Epithelial cell of proximal tubule (primary cell): ENCODE measurements around the gene NDUFB4. TPM values are rescaled to one million over a fixed set of nuclear protein-coding genes. Genes with fewer than 3 reads are reported as not detected.

ENCODE experiments used
- DNase-seq: peaks from one replicate; pipeline ENCODE4 v3.0.0-alpha.2; 2011; ENCODE audit warnings: low read depth
- H3K4me3 ChIP-seq: 2 replicates; pipeline ENCODE4 v1.5.1; 2011; ENCODE audit warnings: low read depth, mild to moderate bottlenecking, low read length
- total RNA-seq: library from RNA; depleted of rRNA; stranded (reverse); fragments of >200 nt; gene quantifications from 2 replicates; pipeline ENCODE4 v1.2.3, GENCODE V29; 2015
- TF ChIP-seq, protein P1 (sequence below): conservative IDR thresholded peaks from 2 replicates; pipeline ENCODE4 v1.5.1; 2012; ENCODE audit warnings: low read depth, mild to moderate bottlenecking, low read length

NDUFB4 gene
- total RNA-seq, 1 donor from 2014 or later, result 172 TPM

GRCh38 chr3:120649830-120650233, 53.7 kb downstream of the NDUFB4 start:
- no peak for DNase-seq
- TF ChIP-seq, protein P1, sequence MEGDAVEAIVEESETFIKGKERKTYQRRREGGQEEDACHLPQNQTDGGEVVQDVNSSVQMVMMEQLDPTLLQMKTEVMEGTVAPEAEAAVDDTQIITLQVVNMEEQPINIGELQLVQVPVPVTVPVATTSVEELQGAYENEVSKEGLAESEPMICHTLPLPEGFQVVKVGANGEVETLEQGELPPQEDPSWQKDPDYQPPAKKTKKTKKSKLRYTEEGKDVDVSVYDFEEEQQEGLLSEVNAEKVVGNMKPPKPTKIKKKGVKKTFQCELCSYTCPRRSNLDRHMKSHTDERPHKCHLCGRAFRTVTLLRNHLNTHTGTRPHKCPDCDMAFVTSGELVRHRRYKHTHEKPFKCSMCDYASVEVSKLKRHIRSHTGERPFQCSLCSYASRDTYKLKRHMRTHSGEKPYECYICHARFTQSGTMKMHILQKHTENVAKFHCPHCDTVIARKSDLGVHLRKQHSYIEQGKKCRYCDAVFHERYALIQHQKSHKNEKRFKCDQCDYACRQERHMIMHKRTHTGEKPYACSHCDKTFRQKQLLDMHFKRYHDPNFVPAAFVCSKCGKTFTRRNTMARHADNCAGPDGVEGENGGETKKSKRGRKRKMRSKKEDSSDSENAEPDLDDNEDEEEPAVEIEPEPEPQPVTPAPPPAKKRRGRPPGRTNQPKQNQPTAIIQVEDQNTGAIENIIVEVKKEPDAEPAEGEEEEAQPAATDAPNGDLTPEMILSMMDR, result no peak
- no peak overlapping the region for H3K4me3 ChIP-seq

- H3K4me3 ChIP-seq, result no peak overlapping the region
Observed at GRCh38 chr3:120650311-120650710, 54.2 kb downstream of the NDUFB4 start.

More at GRCh38 chr3:120650311-120650710, 54.2 kb downstream of the NDUFB4 start:
- DNase-seq, result no peak
- TF ChIP-seq, protein P1, result no peak

Other genes with a start within 250 kb of the NDUFB4 start
- gene LRRC58, start 247.0 kb upstream of the NDUFB4 start, total RNA-seq, result 20.5 and 21.0 TPM in 2 replicates
- 179 and 235 TPM in 2 replicates for gene FSTL1, start 145.3 kb upstream of the NDUFB4 start, total RNA-seq
- 5.9 and 18.1 TPM in 2 replicates for gene HGD, start 85.9 kb downstream of the NDUFB4 start, total RNA-seq
- gene RABL3, start 146.2 kb downstream of the NDUFB4 start, total RNA-seq, result 8.8 and 14.5 TPM in 2 replicates
- gene GTF2E1, start 146.4 kb downstream of the NDUFB4 start, total RNA-seq, result 17.3 and 17.5 TPM in 2 replicates